ENCODE measurements around the gene CEP112.

CEP112 gene

GRCh38 chr17:65799869-65800268 is 392.1 kb downstream of the CEP112 start:
- in situ Hi-C loops (cut with HindIII; ENCODE audit: low sequenced_read_pairs), result no loop called here
- DNase-seq (ENCODE audit: low read depth, low spot score), result no peak
- TF ChIP-seq CTCF (IDR thresholded peaks at IDR 0.05; ENCODE audit: low read depth, low read length), result no peak
- no peak overlapping the region for H3K4me3 ChIP-seq (ENCODE audit: low read depth, low read length)

- no peak for TF ChIP-seq CTCF (IDR thresholded peaks at IDR 0.05; ENCODE audit: low read depth, low read length)
- in situ Hi-C loops (cut with HindIII; ENCODE audit: low sequenced_read_pairs), result no loop called here
- no peak for DNase-seq (ENCODE audit: low read depth, low spot score)
Observed at GRCh38 chr17:65799454-65799853, 392.5 kb downstream of the CEP112 start.

GRCh38 chr17:65797809-65798208 is 394.1 kb downstream of the CEP112 start:
- no peak overlapping the region for H3K4me3 ChIP-seq (ENCODE audit: low read depth, low read length)
- no peak for DNase-seq (ENCODE audit: low read depth, low spot score)
- in situ Hi-C loops (cut with HindIII; ENCODE audit: low sequenced_read_pairs), result no loop called here
- TF ChIP-seq CTCF (IDR thresholded peaks at IDR 0.05; ENCODE audit: low read depth, low read length), result peak; percentile 37

More at GRCh38 chr17:65799454-65799853, 392.5 kb downstream of the CEP112 start:
- H3K4me3 ChIP-seq (ENCODE audit: low read depth, low read length), result no peak overlapping the region

GRCh38 chr17:65797101-65797500 is 394.8 kb downstream of the CEP112 start:
- no peak overlapping the region for H3K4me3 ChIP-seq (ENCODE audit: low read depth, low read length)
- no peak for DNase-seq (ENCODE audit: low read depth, low spot score)
- in situ Hi-C loops (cut with HindIII; ENCODE audit: low sequenced_read_pairs), result no loop called here
- no peak for TF ChIP-seq CTCF (IDR thresholded peaks at IDR 0.05; ENCODE audit: low read depth, low read length)

GRCh38 chr17:65794572-65794971 is 397.4 kb downstream of the CEP112 start:
- in situ Hi-C loops (cut with HindIII; ENCODE audit: low sequenced_read_pairs), result no loop called here
- no peak overlapping the region for H3K4me3 ChIP-seq (ENCODE audit: low read depth, low read length)
- peak; percentile 56 for TF ChIP-seq CTCF (IDR thresholded peaks at IDR 0.05; ENCODE audit: low read depth, low read length)
- DNase-seq (ENCODE audit: low read depth, low spot score), result peak; percentile 20

- H3K4me3 ChIP-seq (ENCODE audit: low read depth, low read length), result no peak overlapping the region
- no peak for DNase-seq (ENCODE audit: low read depth, low spot score)
- no peak for TF ChIP-seq CTCF (IDR thresholded peaks at IDR 0.05; ENCODE audit: low read depth, low read length)
- in situ Hi-C loops (cut with HindIII; ENCODE audit: low sequenced_read_pairs), result no loop called here
Observed at GRCh38 chr17:65790241-65790640, 401.7 kb downstream of the CEP112 start.

- no peak for DNase-seq (ENCODE audit: low read depth, low spot score)
- no peak for TF ChIP-seq CTCF (IDR thresholded peaks at IDR 0.05; ENCODE audit: low read depth, low read length)
- in situ Hi-C loops (cut with HindIII; ENCODE audit: low sequenced_read_pairs), result no loop called here
- no peak overlapping the region for H3K4me3 ChIP-seq (ENCODE audit: low read depth, low read length)
Observed at GRCh38 chr17:65787503-65787902, 404.4 kb downstream of the CEP112 start.
